Stimulated activated CD8-positive, alpha-beta memory T cell treated with anti-CD3 and anti-CD28 coated beads, Interleukin-4, amount 100 ng/mL, for 1 hour (primary cell): ENCODE results near the gene PSMG1.

Experiments
- DNase-seq, 2 donors: peaks; one replicate each; pipeline ENCODE4 v3.0.0-alpha.2; 2020; ENCODE audit warnings: low read depth in 2 of 2, low spot score in 1 of 2

PSMG1 gene

GRCh38 chr21:39188521-39189139 lies 5.4 kb upstream of the PSMG1 start:
- DNase-seq: no peak

- no peak for DNase-seq
These were observed 3.9 kb upstream of the PSMG1 start for GRCh38 chr21:39187141-39187540.

- no peak for DNase-seq
These were observed 3.4 kb upstream of the PSMG1 start for GRCh38 chr21:39186676-39187075.

GRCh38 chr21:39185157-39185556 lies 1.9 kb upstream of the PSMG1 start:
- no peak for DNase-seq

- no peak for DNase-seq
These were observed 1.1 kb upstream of the PSMG1 start for GRCh38 chr21:39184050-39184980.

GRCh38 chr21:39182484-39183271 lies 573 bp downstream of the PSMG1 start:
- DNase-seq: no peak

- no peak for DNase-seq
These were observed 1.2 kb downstream of the PSMG1 start for GRCh38 chr21:39182016-39182415.

GRCh38 chr21:39181205-39181818 lies 1.9 kb downstream of the PSMG1 start:
- DNase-seq: no peak

GRCh38 chr21:39180429-39181019 lies 2.7 kb downstream of the PSMG1 start:
- DNase-seq: no peak

GRCh38 chr21:39178421-39178820 lies 4.8 kb downstream of the PSMG1 start:
- no peak for DNase-seq

GRCh38 chr21:39176271-39176709 lies 7.0 kb downstream of the PSMG1 start:
- no peak for DNase-seq

GRCh38 chr21:39175665-39176064 lies 7.6 kb downstream of the PSMG1 start:
- no peak for DNase-seq

- no peak for DNase-seq
These were observed 8.1 kb downstream of the PSMG1 start for GRCh38 chr21:39175154-39175553.

- no peak for DNase-seq
These were observed 9.3 kb downstream of the PSMG1 start for GRCh38 chr21:39173716-39174680.

GRCh38 chr21:39169906-39170305 lies 13.3 kb downstream of the PSMG1 start:
- DNase-seq: no peak

GRCh38 chr21:39168800-39169199 lies 14.5 kb downstream of the PSMG1 start:
- no peak for DNase-seq

- no peak for DNase-seq
These were observed 18.7 kb downstream of the PSMG1 start for GRCh38 chr21:39164523-39164922.

GRCh38 chr21:39161064-39161463 lies 22.2 kb downstream of the PSMG1 start:
- DNase-seq: no peak

GRCh38 chr21:39159342-39160063 lies 23.7 kb downstream of the PSMG1 start:
- no peak for DNase-seq
